Breast epithelium (tissue), 3 donors: ENCODE data around the gene G0S2.

Experiments used
- CTCF ChIP-seq, 3 donors: fragments of 450-650 bp; IDR thresholded peaks; one replicate each; pipeline ENCODE4 v1.5.1; 2016 to 2017; ENCODE audit warnings: antibody characterized with exemption in 3 of 3, mild to moderate bottlenecking in 3 of 3, moderate library complexity in 3 of 3
- POLR2A ChIP-seq: fragments of 450-650 bp; IDR thresholded peaks from one replicate; pipeline ENCODE4 v1.6.1; 2016; ENCODE audit warnings: antibody characterized with exemption, mild to moderate bottlenecking, moderate library complexity
- POLR2AphosphoS5 ChIP-seq, 3 donors: sonication (generic); formaldehyde crosslinking; IDR thresholded peaks; one replicate each; pipeline ENCODE4 v1.6.1; 2017; ENCODE audit warnings: antibody characterized with exemption in 3 of 3

GRCh38 chr1:209689477-209689876, 14.3 kb downstream of the G0S2 start:
- no peak for TF ChIP-seq CTCF (IDR thresholded peaks at IDR 0.05)
- TF ChIP-seq POLR2A: no peak
- no peak for TF ChIP-seq POLR2AphosphoS5 (IDR thresholded peaks at IDR 0.05)
